GM18511 (cell line): ENCODE data around the gene NEK4.
A peak's percentile ranks its signal among the peaks of the same experiment; 100 is the strongest.
"Not testable (repeated sequence)": the region's sequence is repeated elsewhere in the genome, so short reads cannot be mapped to it uniquely, and the experiment has no call there.

ENCODE experiments used
- ATAC-seq: cut with Tn5 transposase; IDR thresholded peaks from one replicate; pipeline ENCODE4 v1.9.1; 2021; ENCODE audit warnings: mild to moderate bottlenecking, moderate library complexity; ENCODE audit not compliant: unreplicated experiment

The NEK4 gene

DNA sequence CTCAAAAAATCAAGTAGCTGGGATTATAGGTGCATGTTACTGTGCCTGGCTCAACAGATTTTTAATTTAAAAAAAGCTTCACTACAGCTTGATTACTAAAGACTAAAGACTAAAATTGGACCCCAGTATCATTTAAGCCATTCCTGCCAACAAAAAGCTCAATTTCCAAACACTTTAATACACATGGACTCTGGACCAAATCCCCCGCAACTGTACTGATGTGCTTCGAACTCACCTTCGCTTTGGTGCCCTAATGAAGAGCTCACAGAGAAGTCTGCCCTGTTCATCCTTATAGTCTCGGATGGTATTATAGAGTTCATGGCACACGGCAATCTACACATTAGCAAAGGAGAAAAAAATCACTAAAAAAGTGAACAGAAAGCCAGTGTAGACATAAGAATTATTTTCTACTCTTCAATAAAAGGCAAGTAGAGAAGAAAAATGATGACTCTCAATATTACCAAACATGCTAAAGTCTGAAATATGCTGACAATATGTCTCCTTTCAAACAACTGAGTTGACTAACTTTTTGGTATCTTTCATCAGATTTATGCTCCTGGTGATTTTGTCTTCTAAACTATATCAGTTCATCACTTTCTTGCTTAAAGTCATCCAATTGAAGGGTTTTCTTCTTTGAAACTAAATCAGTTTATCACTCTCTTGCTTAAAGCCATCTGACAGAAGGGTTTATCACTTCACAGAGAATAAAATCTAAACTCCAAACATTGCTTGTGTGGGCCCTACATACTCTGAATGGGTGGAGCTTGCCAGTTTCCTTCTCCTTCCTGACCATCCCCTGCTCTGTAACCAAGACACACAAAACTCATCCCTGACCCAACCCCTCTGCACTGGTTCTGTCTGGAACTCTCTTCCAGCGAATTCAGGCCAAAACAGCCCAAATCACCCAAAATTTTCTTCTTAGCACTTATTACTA is 92.2 kb downstream of the NEK4 start:
- ATAC-seq: no peak

DNA sequence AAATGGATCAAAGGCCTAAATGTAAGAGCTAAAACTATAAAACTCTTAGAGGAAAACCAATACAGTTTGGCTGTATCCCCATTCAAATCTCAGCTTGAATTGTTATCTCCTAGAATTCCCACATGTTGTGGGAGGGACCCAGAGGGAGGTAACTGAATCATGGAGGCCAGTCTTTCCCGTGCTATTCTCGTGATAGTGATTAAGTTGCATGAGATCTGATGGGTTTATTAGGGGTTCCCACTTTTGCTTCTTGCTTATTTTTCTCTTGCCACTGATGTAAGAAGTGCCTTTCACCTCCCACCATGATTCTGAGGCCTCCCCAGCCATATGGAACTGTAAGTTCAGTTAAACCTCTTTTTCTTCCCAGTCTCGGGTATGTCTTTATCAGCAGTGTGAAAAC is 94.5 kb downstream of the NEK4 start:
- ATAC-seq: not testable (repeated sequence)

DNA sequence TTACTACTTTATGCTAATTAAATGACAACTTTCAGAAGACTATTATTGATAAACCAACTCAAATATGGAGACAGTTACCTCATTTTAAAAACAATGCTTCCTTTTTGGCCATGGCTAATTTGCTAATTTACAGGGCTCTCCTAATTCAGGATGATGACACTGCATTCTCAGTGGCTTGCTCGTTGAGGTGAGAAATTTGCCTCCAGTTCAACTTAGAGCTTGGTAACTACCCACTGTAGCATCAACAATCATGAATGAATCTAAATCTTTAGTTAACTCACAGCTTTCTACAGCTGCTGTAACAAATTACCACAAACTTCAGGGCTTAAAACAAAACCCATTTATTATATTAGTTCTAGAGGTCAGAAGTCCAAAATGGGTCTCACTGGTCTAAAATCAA is 99.1 kb downstream of the NEK4 start:
- ATAC-seq: no peak

DNA sequence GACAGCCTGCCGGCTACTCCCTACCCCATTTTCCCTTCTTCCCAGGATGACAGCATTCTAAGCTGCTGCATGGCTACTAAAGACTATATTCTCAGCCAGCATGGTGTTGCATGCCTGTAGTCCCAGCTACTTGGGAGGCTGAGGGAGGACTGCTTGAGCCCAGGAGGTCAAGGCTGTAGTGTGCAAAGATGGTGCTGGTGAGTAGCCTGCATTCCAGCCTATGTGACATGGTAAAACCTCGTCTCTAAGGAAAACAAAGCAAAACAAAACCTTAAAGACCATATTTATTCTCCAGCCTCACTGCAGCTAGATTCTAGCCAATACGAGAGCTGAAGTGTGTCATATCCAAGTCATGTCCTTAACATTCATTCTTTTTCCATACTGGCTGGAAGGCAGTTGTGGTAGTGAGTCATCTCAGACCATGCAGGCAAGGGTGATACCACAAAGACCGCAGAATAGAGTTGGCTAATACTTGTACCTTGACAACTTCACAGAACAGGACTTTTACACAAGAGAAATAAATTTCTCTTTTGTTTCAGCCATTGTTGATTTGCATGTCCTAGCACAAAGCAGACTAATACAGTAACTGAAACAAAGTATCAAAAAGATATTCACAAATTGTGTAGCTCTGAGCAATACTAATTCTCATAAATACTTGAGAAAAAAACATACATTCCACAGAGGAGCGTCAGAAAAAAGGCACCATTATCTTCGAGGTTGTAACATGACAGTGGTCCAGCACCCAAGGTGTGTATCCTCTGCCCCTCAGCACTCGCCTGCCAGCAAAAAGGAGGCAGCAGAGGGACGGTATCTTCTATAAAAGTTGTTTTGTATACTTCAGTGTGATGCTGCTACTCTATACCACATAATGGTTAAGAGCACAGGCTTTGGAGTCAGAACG is 99.9 kb downstream of the NEK4 start:
- peak; percentile 80 for ATAC-seq

DNA sequence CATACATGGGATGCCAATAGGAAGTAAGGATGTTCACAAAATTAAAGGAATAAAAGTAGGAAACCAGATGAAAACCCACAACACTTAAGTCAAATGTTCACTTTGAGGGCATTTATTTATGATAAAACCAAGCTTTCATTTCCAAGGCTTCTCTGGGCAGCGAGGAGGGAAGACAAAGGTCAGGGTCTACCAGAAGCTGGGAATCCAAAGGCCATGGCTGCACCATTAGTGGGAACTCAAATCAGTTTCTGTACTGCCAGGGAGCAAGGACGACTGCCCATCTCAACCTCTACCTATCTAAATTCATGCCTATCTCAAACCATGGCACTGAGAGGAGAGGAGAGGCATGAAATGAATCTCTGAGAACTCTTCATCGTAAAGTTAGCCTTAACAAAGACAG is 107.6 kb downstream of the NEK4 start:
- ATAC-seq: no peak

DNA sequence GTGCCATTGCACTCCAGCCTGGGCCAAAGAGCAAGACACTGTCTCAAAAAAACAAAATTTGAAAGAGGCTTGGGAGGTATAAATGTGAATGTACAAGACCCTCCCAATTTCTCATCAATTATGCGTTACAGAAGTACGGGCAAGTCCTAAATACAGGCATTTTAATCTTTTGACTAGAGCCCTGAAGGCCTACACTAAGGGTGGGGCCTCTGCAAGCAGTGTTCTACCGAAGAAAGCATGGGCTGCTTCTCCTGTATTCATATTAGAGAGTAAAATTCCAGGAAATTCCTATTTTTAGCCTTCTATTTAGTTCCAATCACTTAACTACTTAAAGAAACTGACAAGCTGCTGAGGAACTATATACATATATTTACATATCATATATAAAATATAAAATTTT is 110.7 kb downstream of the NEK4 start:
- ATAC-seq: no peak
